HepG2 (cell line): Measurements from ENCODE around the gene STX1B. TPM values are rescaled to one million over a fixed set of nuclear protein-coding genes. Genes with fewer than 3 reads are reported as not detected.
A peak's percentile ranks its signal among the peaks of the same experiment; 100 is the strongest.

Experiments used
- E2F1 ChIP-seq: sonication (generic); formaldehyde crosslinking; IDR thresholded peaks from 2 replicates; pipeline ENCODE4 v1.5.0; 2020; ENCODE audit warnings: missing genetic modification reagents
- FOXC1 ChIP-seq: sonication (generic); formaldehyde crosslinking; IDR thresholded peaks from 2 replicates; pipeline ENCODE4 v1.8.0; 2022; ENCODE audit warnings: mild to moderate bottlenecking, missing genetic modification reagents, borderline replicate concordance
- JARID2 ChIP-seq: sonication (generic); formaldehyde crosslinking; IDR thresholded peaks from 2 replicates; pipeline ENCODE4 v1.8.1; 2023; ENCODE audit warnings: missing genetic modification reagents, inconsistent platforms; ENCODE audit not compliant: insufficient replicate concordance
- KAT7 ChIP-seq: IDR thresholded peaks from 2 replicates; pipeline ENCODE4 v1.6.1; 2018; ENCODE audit warnings: borderline replicate concordance, missing compliant biosample characterization
- MAFG ChIP-seq: sonication (generic); formaldehyde crosslinking; IDR thresholded peaks from 2 replicates; pipeline ENCODE4 v1.5.1; 2020; ENCODE audit warnings: mild to moderate bottlenecking, missing genetic modification reagents
- MNT ChIP-seq: fragments of 450-650 bp; IDR thresholded peaks from 2 replicates; pipeline ENCODE4 v1.6.1; 2016
- MTF2 ChIP-seq: sonication (generic); formaldehyde crosslinking; IDR thresholded peaks from 2 replicates; pipeline ENCODE4 v1.5.0; 2020; ENCODE audit warnings: missing genetic modification reagents, borderline replicate concordance
- NCOA5 ChIP-seq: sonication (generic); formaldehyde crosslinking; IDR thresholded peaks from 2 replicates; pipeline ENCODE4 v1.4.0; 2020; ENCODE audit warnings: missing genetic modification reagents
- NONO ChIP-seq, 2 experiments: fragments of 450-650 bp in 1 of 2; sonication (generic) in 1 of 2; formaldehyde crosslinking in 1 of 2; IDR thresholded peaks in 1 of 2; conservative IDR thresholded peaks in 1 of 2; 2 replicates each; pipeline versions ENCODE4 v1.6.1 to v1.8.0; 2017 to 2022; ENCODE audit warnings: mild to moderate bottlenecking in 1 of 2, missing genetic modification reagents in 1 of 2, moderate library complexity in 1 of 2
- PCBP1 ChIP-seq: fragments of 200-400 bp; formaldehyde crosslinking; IDR thresholded peaks from 2 replicates; pipeline ENCODE4 v1.6.1; 2017; ENCODE audit warnings: mild to moderate bottlenecking, low read depth, low read length, borderline replicate concordance
- PPARG ChIP-seq: conservative IDR thresholded peaks from 2 replicates; pipeline ENCODE4 v1.6.1; 2016; ENCODE audit warnings: missing biosample characterization, missing genetic modification reagents
- PRMT3 ChIP-seq: sonication (generic); formaldehyde crosslinking; IDR thresholded peaks from 2 replicates; pipeline ENCODE4 v1.8.1; 2022; ENCODE audit warnings: low read depth, mild to moderate bottlenecking, moderate library complexity, missing genetic modification reagents, borderline replicate concordance
- RAD51 ChIP-seq: fragments of 450-650 bp; IDR thresholded peaks from 2 replicates; pipeline ENCODE4 v1.6.1; 2016; ENCODE audit warnings: borderline replicate concordance
- RBM22 ChIP-seq: fragments of 200-400 bp; formaldehyde crosslinking; optimal IDR thresholded peaks from 2 replicates; pipeline ENCODE3; 2017; ENCODE audit warnings: mild to moderate bottlenecking, low read length, moderate library complexity
- RXRA ChIP-seq: sonication (generic); formaldehyde crosslinking; IDR thresholded peaks from 2 replicates; pipeline ENCODE4 v1.5.1; 2020; ENCODE audit warnings: missing genetic modification reagents
- SATB2 ChIP-seq: sonication (generic); formaldehyde crosslinking; IDR thresholded peaks from 2 replicates; pipeline ENCODE4 v1.5.0; 2020; ENCODE audit warnings: missing genetic modification reagents
- SMAD3 ChIP-seq: sonication (generic); formaldehyde crosslinking; IDR thresholded peaks from 2 replicates; pipeline ENCODE4 v1.4.0; 2020; ENCODE audit warnings: missing genetic modification reagents
- TFAP4 ChIP-seq: sonication (generic); IDR thresholded peaks from 2 replicates; pipeline ENCODE4 v1.6.1; 2016; ENCODE audit warnings: low read depth, borderline replicate concordance
- TIGD3 ChIP-seq: sonication (generic); formaldehyde crosslinking; IDR thresholded peaks from 2 replicates; pipeline ENCODE4 v1.5.1; 2020; ENCODE audit warnings: mild to moderate bottlenecking, missing genetic modification reagents, borderline replicate concordance
- ZBTB21 ChIP-seq: sonication (generic); formaldehyde crosslinking; IDR thresholded peaks from 2 replicates; pipeline ENCODE4 v1.4.0; 2020; ENCODE audit warnings: missing genetic modification reagents
- ZFP62 ChIP-seq: sonication (generic); formaldehyde crosslinking; IDR thresholded peaks from 2 replicates; pipeline ENCODE4 v1.4.0; 2020; ENCODE audit warnings: missing genetic modification reagents
- ZNF224 ChIP-seq: sonication (generic); formaldehyde crosslinking; IDR thresholded peaks from 2 replicates; pipeline ENCODE4 v1.5.0; 2020; ENCODE audit warnings: mild to moderate bottlenecking, missing genetic modification reagents
- ZNF256 ChIP-seq: sonication (generic); formaldehyde crosslinking; conservative IDR thresholded peaks from 2 replicates; pipeline ENCODE4 v1.4.0; 2020; ENCODE audit warnings: missing genetic modification reagents
- ZNF468 ChIP-seq: sonication (generic); formaldehyde crosslinking; IDR thresholded peaks from 2 replicates; pipeline ENCODE4 v1.8.0; 2022; ENCODE audit warnings: mild to moderate bottlenecking, moderate library complexity, missing genetic modification reagents
- ZNF556 ChIP-seq: sonication (generic); formaldehyde crosslinking; IDR thresholded peaks from 2 replicates; pipeline ENCODE4 v1.4.0; 2020; ENCODE audit warnings: mild to moderate bottlenecking, missing genetic modification reagents, borderline replicate concordance
- ZNF614 ChIP-seq: IDR thresholded peaks from 2 replicates; pipeline ENCODE4 v1.6.1; 2018; ENCODE audit warnings: missing biosample characterization, missing genetic modification reagents, inconsistent platforms, borderline replicate concordance
- polyA plus RNA-seq, 8 experiments: library from polyadenylated mRNA; depleted of rRNA in 3 of 8; stranded (reverse) in 7 of 8; unstranded in 1 of 8; fragments of >200 nt; fragmentation: Illumina TruSeq in 4 of 8; extraction: Trizol in 4 of 8; gene quantifications; 2 replicates each; pipeline versions ENCODE4 v1.2.1 to v1.2.3, GENCODE V29; 2011 to 2016; ENCODE audit warnings: low read depth in 4 of 8, missing spikeins in 1 of 8, mixed read lengths in 1 of 8; ENCODE audit not compliant: insufficient read depth in 1 of 8
- total RNA-seq, 5 experiments: library from RNA; depleted of rRNA; stranded (reverse); fragments of >200 nt; fragmentation: Illumina TruSeq; extraction: Trizol; gene quantifications; 2 replicates each; pipeline ENCODE4 v1.2.3, GENCODE V29; 2016; ENCODE audit warnings: low read depth in 1 of 5

Gene STX1B
- total and polyA plus RNA-seq, 2 of the 13 experiments (the other 11 are each of a cell fraction or from before 2014, with no cell fraction given) = 2.1 to 3.0 TPM

- no peak for TF ChIP-seq MTF2 (CRISPR knock-in tag)
- TF ChIP-seq SATB2 = no peak
- TF ChIP-seq TIGD3 (CRISPR knock-in tag) = no peak
- no peak for TF ChIP-seq ZBTB21 (CRISPR knock-in tag)
- no peak for TF ChIP-seq PCBP1
- TF ChIP-seq ZNF256 (CRISPR knock-in tag) = no peak
- peak; percentile 35; the same call in 1 of the 2 replicates for TF ChIP-seq SMAD3
- TF ChIP-seq ZNF468 (CRISPR knock-in tag) = no peak
- TF ChIP-seq ZNF224 (CRISPR knock-in tag) = no peak
- no peak for TF ChIP-seq E2F1 (CRISPR knock-in tag)
- TF ChIP-seq MAFG (CRISPR knock-in tag) = no peak
- no peak for TF ChIP-seq ZNF614
- TF ChIP-seq JARID2 (CRISPR knock-in tag) = no peak
- peak; percentile 34; the same call in 1 of the 2 replicates for TF ChIP-seq KAT7
- TF ChIP-seq MNT = no peak
- TF ChIP-seq TFAP4 = peak; percentile 26
- TF ChIP-seq FOXC1 (CRISPR knock-in tag) = peak; percentile 77
- no peak for TF ChIP-seq RAD51
- TF ChIP-seq ZFP62 (CRISPR knock-in tag) = no peak
- no peak for TF ChIP-seq PRMT3 (CRISPR knock-in tag)
- TF ChIP-seq PPARG (CRISPR knock-in tag) = no peak
- TF ChIP-seq RBM22 = no peak
- no peak for TF ChIP-seq NONO (IDR thresholded peaks at IDR 0.05)
- no peak; the same call in 1 of the 2 replicates for TF ChIP-seq NONO (CRISPR knock-in tag; conservative IDR thresholded peaks at IDR 0.05)
- TF ChIP-seq ZNF556 (CRISPR knock-in tag) = peak; percentile 76
- no peak for TF ChIP-seq NCOA5
- peak; percentile 84 for TF ChIP-seq RXRA (CRISPR knock-in tag)
Measured at GRCh38 chr16:30941600-30942425, 68.6 kb downstream of the STX1B start (continued).
